NB4 (cell line): ENCODE data around the gene PLCD1.

ENCODE experiments used
- CTCF ChIP-seq: IDR thresholded peaks from one replicate; pipeline ENCODE4 v1.5.1; 2012; ENCODE audit warnings: low read depth, low read length
- MAX ChIP-seq: IDR thresholded peaks from 2 replicates; pipeline ENCODE4 v1.6.1; 2011; ENCODE audit warnings: low read depth, low read length
- POLR2A ChIP-seq: IDR thresholded peaks from 2 replicates; pipeline ENCODE4 v1.6.1; 2011; ENCODE audit warnings: mild to moderate bottlenecking; ENCODE audit not compliant: insufficient read length; ENCODE audit errors: extremely low read depth

- TF ChIP-seq CTCF (no peak), POLR2A (no peak), MAX (no peak)
These were observed 41.7 kb downstream of the PLCD1 start for GRCh38 chr3:37987751-37988179.
